GM10847 (cell line): ENCODE data around the gene TMEM115.
A peak's percentile ranks its signal among the peaks of the same experiment; 100 is the strongest.

ENCODE experiments used
- POLR2A ChIP-seq: IDR thresholded peaks from 2 replicates; pipeline ENCODE4 v1.6.1; 2011; ENCODE audit not compliant: insufficient read length; ENCODE audit errors: extremely low read depth

TMEM115 gene

GRCh38 chr3:50365080-50365841 lies 5.9 kb upstream of the TMEM115 start:
- TF ChIP-seq POLR2A, result no peak

GRCh38 chr3:50364573-50365079 lies 5.3 kb upstream of the TMEM115 start:
- TF ChIP-seq POLR2A, result no peak

GRCh38 chr3:50359760-50360110 lies 414 bp upstream of the TMEM115 start:
- TF ChIP-seq POLR2A, result no peak

GRCh38 chr3:50358355-50358910 lies 888 bp downstream of the TMEM115 start:
- no peak for TF ChIP-seq POLR2A

- TF ChIP-seq POLR2A, result no peak
Measured at GRCh38 chr3:50357481-50357880, 1.8 kb downstream of the TMEM115 start.

- TF ChIP-seq POLR2A, result no peak
Measured at GRCh38 chr3:50356553-50356952, 2.8 kb downstream of the TMEM115 start.

- TF ChIP-seq POLR2A, result no peak
Measured at GRCh38 chr3:50355829-50356552, 3.3 kb downstream of the TMEM115 start.

GRCh38 chr3:50354850-50355249 lies 4.5 kb downstream of the TMEM115 start:
- TF ChIP-seq POLR2A, result no peak

GRCh38 chr3:50354186-50354764 lies 5.0 kb downstream of the TMEM115 start:
- no peak for TF ChIP-seq POLR2A

GRCh38 chr3:50353245-50354004 lies 5.9 kb downstream of the TMEM115 start:
- TF ChIP-seq POLR2A, result no peak

- TF ChIP-seq POLR2A, result no peak
Measured at GRCh38 chr3:50352781-50353180, 6.5 kb downstream of the TMEM115 start.

- no peak for TF ChIP-seq POLR2A
Measured at GRCh38 chr3:50351323-50351697, 8.0 kb downstream of the TMEM115 start.

GRCh38 chr3:50350527-50351322 lies 8.6 kb downstream of the TMEM115 start, which contains the start of the genes CYB561D2 and NPRL2:
Gene CYB561D2 (plus strand): TSS chr3:50350862. CDS start chr3:50351434, 572 bp downstream.
Gene NPRL2 (minus strand): TSS chr3:50350775. CDS start chr3:50350652, 123 bp downstream.
- peak; percentile 92 for TF ChIP-seq POLR2A

GRCh38 chr3:50350213-50350526 lies 9.2 kb downstream of the TMEM115 start:
- TF ChIP-seq POLR2A, result no peak
